ENCODE measurements around the gene ABCC2. TPM values are rescaled to one million over a fixed set of nuclear protein-coding genes. Genes with fewer than 3 reads are reported as not detected.
"Not testable (repeated sequence)": the region's sequence is repeated elsewhere in the genome, so short reads cannot be mapped to it uniquely, and the experiment has no call there.

The ABCC2 gene
- total RNA-seq, result 1 to 10 TPM; 2.1 to 3.3 TPM
- long read RNA-seq, donor 1, result 0 reads
- long read RNA-seq, donor 2, partial matches to known transcripts, result 5 of 5 reads
- long read RNA-seq, donor 2, other reads (novel, unspliced or antisense), result 0 of 5 reads

GRCh38 chr10:99782447-99783286, at the start of gene ABCC2:
ABCC2 (plus strand) TSS chr10:99782640; CDS start chr10:99782845, 205 bp downstream.
- DNase-seq (ENCODE audit: low spot score), result no peak
- intact Hi-C loops (cut with DNase I), result no loop called here

- intact Hi-C loops (cut with DNase I), result no loop called here
- no peak for DNase-seq (ENCODE audit: low spot score)
Measured at GRCh38 chr10:99733366-99733765, 49.1 kb upstream of the ABCC2 start.

- intact Hi-C loops (cut with DNase I); DNase-seq (ENCODE audit: low spot score): not testable (repeated sequence)
Measured at GRCh38 chr10:99734111-99734510, 48.3 kb upstream of the ABCC2 start.

- intact Hi-C loops (cut with DNase I), result no loop called here
- no peak for DNase-seq (ENCODE audit: low spot score)
Measured at GRCh38 chr10:99740260-99740659, 42.2 kb upstream of the ABCC2 start.

- intact Hi-C loops (cut with DNase I), result no loop called here
- no peak for DNase-seq (ENCODE audit: low spot score)
Measured at GRCh38 chr10:99740933-99741559, 41.4 kb upstream of the ABCC2 start.

GRCh38 chr10:99742254-99742653, 40.2 kb upstream of the ABCC2 start:
- DNase-seq (ENCODE audit: low spot score), result no peak
- intact Hi-C loops (cut with DNase I), result no loop called here

- intact Hi-C loops (cut with DNase I), result no loop called here
- no peak for DNase-seq (ENCODE audit: low spot score)
Measured at GRCh38 chr10:99742701-99743100, 39.7 kb upstream of the ABCC2 start.

- intact Hi-C loops (cut with DNase I), result no loop called here
- no peak for DNase-seq (ENCODE audit: low spot score)
Measured at GRCh38 chr10:99743841-99744240, 38.6 kb upstream of the ABCC2 start.

- intact Hi-C loops (cut with DNase I); DNase-seq (ENCODE audit: low spot score): not testable (repeated sequence)
Measured at GRCh38 chr10:99746166-99746565, 36.3 kb upstream of the ABCC2 start.

GRCh38 chr10:99748823-99749451, 33.5 kb upstream of the ABCC2 start:
- DNase-seq (ENCODE audit: low spot score), result no peak
- intact Hi-C loops (cut with DNase I), result no loop called here

- no peak for DNase-seq (ENCODE audit: low spot score)
- intact Hi-C loops (cut with DNase I), result no loop called here
Measured at GRCh38 chr10:99750641-99751040, 31.8 kb upstream of the ABCC2 start.

GRCh38 chr10:99754670-99755069, 27.8 kb upstream of the ABCC2 start:
- intact Hi-C loops (cut with DNase I), result no loop called here
- DNase-seq (ENCODE audit: low spot score), result no peak

GRCh38 chr10:99756159-99756558, 26.3 kb upstream of the ABCC2 start:
- DNase-seq (ENCODE audit: low spot score), result no peak
- intact Hi-C loops (cut with DNase I), result no loop called here

GRCh38 chr10:99758211-99758891, 24.1 kb upstream of the ABCC2 start:
- no peak for DNase-seq (ENCODE audit: low spot score)
- intact Hi-C loops (cut with DNase I), result no loop called here

GRCh38 chr10:99760321-99760720, 22.1 kb upstream of the ABCC2 start:
- intact Hi-C loops (cut with DNase I), result no loop called here

GRCh38 chr10:99761365-99761764, 21.1 kb upstream of the ABCC2 start:
- no peak for DNase-seq (ENCODE audit: low spot score)
- intact Hi-C loops (cut with DNase I), result no loop called here

More at GRCh38 chr10:99760321-99760720, 22.1 kb upstream of the ABCC2 start:
- DNase-seq (ENCODE audit: low spot score), result no peak

GRCh38 chr10:99765672-99766301, 16.7 kb upstream of the ABCC2 start:
- no peak for DNase-seq (ENCODE audit: low spot score)
- intact Hi-C loops (cut with DNase I), result no loop called here

GRCh38 chr10:99766302-99766681, 16.1 kb upstream of the ABCC2 start:
- intact Hi-C loops (cut with DNase I), result no loop called here
- DNase-seq (ENCODE audit: low spot score), result no peak

GRCh38 chr10:99767901-99768300, 14.5 kb upstream of the ABCC2 start:
- intact Hi-C loops (cut with DNase I), result no loop called here
- DNase-seq (ENCODE audit: low spot score), result no peak
